Ascending aorta (tissue), 2 donors: ENCODE results near the gene MTHFD2L. TPM values are rescaled to one million over a fixed set of nuclear protein-coding genes. Genes with fewer than 3 reads are reported as not detected.

ENCODE experiments used
- DNase-seq, 2 donors: peaks; one replicate each; pipeline ENCODE4 v3.0.0-alpha.2; 2019; ENCODE audit warnings: low spot score in 2 of 2
- H3K27ac ChIP-seq, 2 donors: fragments of 200-600 bp; sonication (generic); one replicate each; pipeline ENCODE4 v1.5.1; 2016 to 2017; ENCODE audit warnings: mild to moderate bottlenecking in 1 of 2
- H3K27me3 ChIP-seq: fragments of 200-600 bp; sonication (generic); one replicate; pipeline ENCODE4 v1.5.1; 2017
- H3K36me3 ChIP-seq, 2 donors: fragments of 200-600 bp; sonication (generic); one replicate each; pipeline ENCODE4 v1.5.1; 2016
- H3K4me1 ChIP-seq, 2 donors: fragments of 200-600 bp; sonication (generic); one replicate each; pipeline ENCODE4 v1.5.1; 2016 to 2017; ENCODE audit warnings: mild to moderate bottlenecking in 1 of 2
- H3K4me3 ChIP-seq, 2 donors: fragments of 200-600 bp; sonication (generic); one replicate each; pipeline ENCODE4 v1.5.1; 2016 to 2017; ENCODE audit warnings: mild to moderate bottlenecking in 1 of 2
- H3K9me3 ChIP-seq, 2 donors: fragments of 200-600 bp; sonication (generic); one replicate each; pipeline ENCODE4 v1.5.1; 2016
- CTCF ChIP-seq, 3 experiments: fragments of 200-600 bp in 2 of 3; fragments of 450-650 bp in 1 of 3; sonication (generic) in 2 of 3; IDR thresholded peaks; one replicate each; pipeline ENCODE4 v1.5.1; 2016 to 2019; ENCODE audit warnings: antibody characterized with exemption in 3 of 3, mild to moderate bottlenecking in 1 of 3, moderate library complexity in 1 of 3
- intact Hi-C: fragments of 100-400 bp; cut with DNase I; formaldehyde crosslinking; loops from one replicate; pipeline ENCODE4 v1.15.1; 2023
- total RNA-seq: library from RNA; depleted of rRNA; stranded (reverse); fragments of >200 nt; gene quantifications from one replicate; pipeline ENCODE4 v1.1.0, GENCODE V29; 2016

Gene MTHFD2L
- total RNA-seq, 1 donor from 2014 or later = not detected

GRCh38 chr4:74258963-74259362 lies 101.0 kb downstream of the MTHFD2L start:
- Histone ChIP-seq H3K9me3 (peaks cover 0 to 2% of the 10 kb centered on the region in 2 donors), H3K36me3 (no peaks in the 10 kb centered on the region), H3K27ac (no peak overlapping the region), H3K4me1 (no peaks in the 10 kb centered on the region), H3K4me3 (no peak overlapping the region), H3K27me3 (no peaks in the 10 kb centered on the region)
- TF ChIP-seq CTCF (IDR thresholded peaks at IDR 0.05) = no peak
- DNase-seq = no peak
- intact Hi-C loops = no loop called here

GRCh38 chr4:74260036-74260435 lies 102.1 kb downstream of the MTHFD2L start:
- no peaks in the 10 kb centered on the region for H3K36me3 ChIP-seq
- TF ChIP-seq CTCF (IDR thresholded peaks at IDR 0.05) = no peak
- DNase-seq = no peak
- no peaks in the 10 kb centered on the region for H3K4me1 ChIP-seq
- H3K27ac ChIP-seq = no peak overlapping the region
- intact Hi-C loops = no loop called here
- no peaks in the 10 kb centered on the region for H3K27me3 ChIP-seq
- no peaks in the 10 kb centered on the region for H3K9me3 ChIP-seq
- H3K4me3 ChIP-seq = no peak overlapping the region

GRCh38 chr4:74262522-74262921 lies 104.6 kb downstream of the MTHFD2L start:
- intact Hi-C loops = no loop called here

GRCh38 chr4:74263551-74263950 lies 105.6 kb downstream of the MTHFD2L start:
- Histone ChIP-seq H3K36me3 (no peaks in the 10 kb centered on the region), H3K27me3 (no peaks in the 10 kb centered on the region), H3K4me1 (no peaks in the 10 kb centered on the region), H3K27ac (no peak overlapping the region), H3K9me3 (no peaks in the 10 kb centered on the region), H3K4me3 (no peak overlapping the region)
- intact Hi-C loops = no loop called here
- DNase-seq = no peak
- TF ChIP-seq CTCF (IDR thresholded peaks at IDR 0.05) = no peak

More at GRCh38 chr4:74262522-74262921, 104.6 kb downstream of the MTHFD2L start:
- Histone ChIP-seq H3K36me3 (no peaks in the 10 kb centered on the region), H3K9me3 (no peaks in the 10 kb centered on the region), H3K4me3 (no peak overlapping the region), H3K4me1 (no peaks in the 10 kb centered on the region), H3K27ac (no peak overlapping the region), H3K27me3 (no peaks in the 10 kb centered on the region)
- no peak for TF ChIP-seq CTCF (IDR thresholded peaks at IDR 0.05)
- DNase-seq = no peak

GRCh38 chr4:74266081-74266480 lies 108.2 kb downstream of the MTHFD2L start:
- Histone ChIP-seq H3K36me3 (no peaks in the 10 kb centered on the region), H3K27me3 (no peaks in the 10 kb centered on the region), H3K27ac (no peak overlapping the region), H3K4me3 (no peak overlapping the region), H3K9me3 (no peaks in the 10 kb centered on the region), H3K4me1 (no peaks in the 10 kb centered on the region)
- no peak for DNase-seq
- no peak for TF ChIP-seq CTCF (IDR thresholded peaks at IDR 0.05)
- intact Hi-C loops = no loop called here

- intact Hi-C loops = no loop called here
- Histone ChIP-seq H3K4me1 (no peaks in the 10 kb centered on the region), H3K4me3 (no peak overlapping the region), H3K36me3 (no peaks in the 10 kb centered on the region), H3K9me3 (no peaks in the 10 kb centered on the region), H3K27me3 (no peaks in the 10 kb centered on the region), H3K27ac (no peak overlapping the region)
- no peak for TF ChIP-seq CTCF (IDR thresholded peaks at IDR 0.05)
- no peak for DNase-seq
Observed at GRCh38 chr4:74267998-74268606, 110.2 kb downstream of the MTHFD2L start.
